Measurements from ENCODE around the gene ELAPOR2.
"Not testable (repeated sequence)": the region's sequence is repeated elsewhere in the genome, so short reads cannot be mapped to it uniquely, and the experiment has no call there.

Gene ELAPOR2

DNA sequence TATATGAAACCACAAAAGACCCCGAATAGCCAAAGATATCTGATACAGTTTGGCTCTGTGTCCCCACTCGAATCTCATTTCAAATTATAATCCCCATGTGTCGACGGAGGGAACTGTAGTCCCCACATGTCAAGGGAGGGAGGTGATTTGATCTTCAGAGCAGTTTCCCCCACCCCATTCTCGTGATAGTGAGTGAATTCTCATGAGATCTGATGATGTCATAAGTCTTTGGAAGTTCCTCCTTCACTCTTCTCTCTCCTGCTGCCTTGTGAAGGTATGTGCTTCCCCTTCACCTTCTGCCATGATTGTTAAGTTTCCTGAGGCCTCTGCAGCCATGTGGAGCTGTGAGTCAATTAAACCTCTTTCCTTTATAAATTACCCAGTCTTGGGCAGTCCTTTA, 13.0 kb downstream of the ELAPOR2 start:
- DNase-seq (ENCODE audit: low read depth in 3 of 3): no peak

DNA sequence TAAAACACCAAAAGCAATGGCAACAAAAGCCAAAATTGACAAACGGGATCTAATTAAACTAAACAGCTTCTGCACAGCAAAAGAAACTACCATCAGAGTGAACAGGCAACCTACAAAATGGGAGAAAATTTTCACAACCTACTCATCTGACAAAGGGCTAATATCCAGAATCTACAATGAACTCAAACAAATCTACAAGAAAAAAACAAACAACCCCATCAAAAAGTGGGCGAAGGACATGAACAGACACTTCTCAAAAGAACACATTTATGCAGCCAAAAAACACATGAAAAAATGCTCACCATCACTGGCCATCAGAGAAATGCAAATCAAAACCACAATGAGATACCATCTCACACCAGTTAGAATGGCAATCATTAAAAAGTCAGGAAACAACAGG, 14.7 kb downstream of the ELAPOR2 start:
- not testable (repeated sequence) for DNase-seq (ENCODE audit: low read depth in 3 of 3)

DNA sequence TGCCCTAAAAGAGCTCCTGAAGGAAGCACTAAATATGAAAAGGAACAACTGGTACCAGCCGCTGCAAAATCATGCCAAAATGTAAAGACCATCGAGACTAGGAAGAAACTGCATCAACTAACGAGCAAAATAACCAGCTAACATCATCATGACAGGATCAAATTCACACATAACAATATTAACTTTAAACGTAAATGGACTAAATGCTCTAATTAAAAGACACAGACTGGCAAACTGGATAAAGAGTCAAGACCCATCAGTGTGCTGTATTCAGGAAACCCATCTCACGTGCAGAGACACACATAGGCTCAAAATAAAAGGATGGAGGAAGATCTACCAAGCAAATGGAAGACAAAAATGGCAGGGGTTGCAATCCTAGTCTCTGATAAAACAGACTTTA, 17.9 kb downstream of the ELAPOR2 start:
- not testable (repeated sequence) for DNase-seq (ENCODE audit: low read depth in 3 of 3)

DNA sequence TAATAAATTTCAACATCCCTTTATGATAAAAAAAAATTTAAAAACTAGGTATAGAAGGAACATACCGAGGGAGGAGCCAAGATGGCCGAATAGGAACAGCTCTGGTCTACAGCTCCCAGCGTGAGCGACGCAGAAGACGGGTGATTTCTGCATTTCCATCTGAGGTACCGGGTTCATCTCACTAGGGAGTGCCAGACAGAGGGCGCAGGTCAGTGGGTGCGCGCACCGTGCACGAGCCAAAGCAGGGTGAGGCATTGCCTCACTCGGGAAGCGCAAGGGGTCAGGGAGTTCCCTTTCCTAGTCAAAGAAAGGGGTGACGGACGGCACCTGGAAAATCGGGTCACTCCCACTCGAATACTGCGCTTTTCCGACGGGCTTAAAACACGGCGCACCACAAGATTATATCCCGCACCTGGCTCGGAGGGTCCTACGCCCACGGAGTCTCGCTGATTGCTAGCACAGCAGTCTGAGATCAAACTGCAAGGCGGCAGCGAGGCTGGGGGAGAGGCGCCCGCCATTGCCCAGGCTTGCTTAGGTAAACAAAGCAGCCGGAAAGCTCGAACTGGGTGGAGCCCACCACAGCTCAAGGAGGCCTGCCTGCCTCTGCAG, 19.7 kb downstream of the ELAPOR2 start:
- not testable (repeated sequence) for DNase-seq (ENCODE audit: low read depth in 3 of 3)

DNA sequence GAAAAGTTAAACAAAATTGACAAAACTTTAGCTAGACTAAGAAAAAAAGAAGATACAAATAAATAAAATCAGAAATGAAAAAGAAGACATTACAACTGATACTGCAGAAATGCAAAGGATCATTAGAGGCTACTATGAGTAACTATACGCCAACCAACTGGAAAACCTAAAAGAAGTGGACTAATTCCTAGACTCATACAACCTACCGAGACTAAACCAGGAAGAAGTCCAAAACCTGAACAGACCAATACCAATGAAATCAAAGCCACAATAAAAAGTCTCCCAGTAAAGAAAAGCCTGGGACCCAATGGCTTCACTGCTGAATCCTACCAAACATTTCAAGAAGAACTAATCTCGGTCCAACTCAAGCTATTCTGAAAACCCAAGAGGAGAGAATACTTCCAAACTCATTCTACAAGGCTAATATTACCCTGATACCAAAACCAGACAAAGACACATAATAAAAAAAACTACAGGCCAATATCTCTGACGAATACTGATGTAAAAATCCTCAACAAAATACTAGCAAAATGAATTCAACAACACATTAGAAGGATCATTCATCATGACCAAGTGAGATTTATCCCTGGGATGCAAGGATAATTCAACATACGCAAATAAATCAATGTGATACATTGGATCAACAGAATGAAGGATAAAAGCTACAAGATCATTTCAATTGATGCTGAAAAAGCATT, 20.3 kb downstream of the ELAPOR2 start:
- no peak for DNase-seq (ENCODE audit: low read depth in 3 of 3)

DNA sequence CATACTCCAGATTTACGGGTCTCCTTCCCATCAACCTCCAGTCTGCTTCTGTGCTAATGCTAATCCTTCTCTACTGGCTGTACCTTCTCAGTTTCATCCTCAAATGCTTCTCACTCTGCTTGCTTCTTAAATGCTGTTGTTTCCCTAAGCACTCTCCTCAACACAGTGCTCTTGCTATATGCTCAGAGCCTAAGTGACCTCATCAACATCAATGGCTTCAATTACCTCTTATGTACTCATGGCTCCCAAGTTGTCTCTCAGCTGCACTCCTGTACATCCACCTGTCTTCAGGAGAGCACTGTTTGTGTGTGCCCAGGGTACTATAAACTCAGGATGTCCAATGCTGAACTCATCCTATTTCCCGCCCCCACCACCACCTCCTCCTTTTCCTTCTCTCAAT, 22.5 kb downstream of the ELAPOR2 start:
- DNase-seq (ENCODE audit: low read depth in 3 of 3): no peak

DNA sequence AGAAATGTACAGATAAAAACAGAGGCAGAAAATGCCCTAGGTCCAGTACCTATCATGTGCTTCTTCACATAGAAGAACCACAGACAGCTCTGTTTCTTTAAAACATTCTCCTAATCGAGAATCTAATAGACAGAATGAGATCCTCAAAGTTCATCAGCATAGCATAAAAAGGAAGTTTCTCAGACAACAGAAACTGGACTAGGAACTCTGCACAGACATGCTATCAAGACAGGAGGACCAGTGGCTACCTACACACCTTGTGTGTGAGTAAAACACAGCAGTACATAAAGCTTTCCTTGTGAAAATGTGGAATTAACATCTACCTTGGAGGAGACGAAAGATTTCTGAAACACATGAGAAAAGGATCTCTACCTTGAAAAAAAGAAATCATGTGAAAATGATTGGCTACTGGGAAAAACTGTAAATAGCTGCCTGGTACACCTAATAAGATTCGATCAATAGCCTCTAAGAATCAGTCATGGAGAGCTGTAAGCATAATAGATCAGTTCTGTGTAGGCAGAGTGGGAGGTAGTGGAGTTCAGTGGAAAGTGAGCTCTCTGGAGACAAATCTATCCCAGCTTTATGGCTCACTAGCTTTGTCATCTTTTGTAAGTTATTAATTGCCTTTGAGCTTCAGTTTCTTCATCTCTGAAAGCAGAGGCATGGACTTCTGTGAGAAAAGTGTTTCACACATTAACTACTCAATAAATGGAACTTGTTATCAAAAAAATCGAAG, 26.7 kb downstream of the ELAPOR2 start:
- DNase-seq (ENCODE audit: low read depth in 3 of 3): no peak

DNA sequence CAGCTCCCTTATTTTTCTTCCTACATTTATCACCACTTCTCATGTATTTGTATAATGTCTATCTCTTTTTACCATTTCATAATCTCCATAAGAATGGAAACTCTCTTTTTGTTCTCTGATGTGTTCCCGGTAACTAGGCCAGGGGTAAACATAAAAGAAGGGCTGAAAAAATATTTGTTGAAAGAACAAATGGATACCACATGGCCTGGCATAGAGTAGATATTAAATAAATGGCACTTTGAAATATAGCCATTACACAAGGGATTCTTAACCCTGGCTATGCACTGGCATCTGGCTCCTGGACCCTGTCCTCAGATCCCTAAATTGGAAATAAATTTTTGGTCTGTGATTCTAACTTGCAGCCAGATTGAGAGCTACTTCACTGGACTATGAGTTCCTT, 30.4 kb downstream of the ELAPOR2 start:
- no peak for DNase-seq (ENCODE audit: low read depth in 3 of 3)

DNA sequence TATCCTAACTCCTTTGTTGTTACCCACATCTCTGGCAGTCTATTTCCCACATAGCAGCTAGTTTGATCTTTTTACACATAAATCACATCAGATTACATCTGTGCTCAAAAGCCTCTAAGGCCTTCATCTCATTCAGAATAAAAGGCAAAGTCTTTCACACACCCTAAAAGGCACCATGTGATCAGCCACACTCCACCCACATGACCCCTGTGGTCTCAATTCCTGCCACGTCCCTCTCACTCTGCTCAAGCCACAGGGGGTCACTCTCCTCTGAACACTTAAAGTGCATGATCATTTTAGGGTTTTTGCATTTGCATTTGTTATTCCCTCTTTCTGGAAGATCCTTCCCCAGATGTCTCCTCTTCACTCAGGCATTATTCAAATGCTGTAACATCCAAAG, 30.8 kb downstream of the ELAPOR2 start:
- DNase-seq (ENCODE audit: low read depth in 3 of 3): no peak

DNA sequence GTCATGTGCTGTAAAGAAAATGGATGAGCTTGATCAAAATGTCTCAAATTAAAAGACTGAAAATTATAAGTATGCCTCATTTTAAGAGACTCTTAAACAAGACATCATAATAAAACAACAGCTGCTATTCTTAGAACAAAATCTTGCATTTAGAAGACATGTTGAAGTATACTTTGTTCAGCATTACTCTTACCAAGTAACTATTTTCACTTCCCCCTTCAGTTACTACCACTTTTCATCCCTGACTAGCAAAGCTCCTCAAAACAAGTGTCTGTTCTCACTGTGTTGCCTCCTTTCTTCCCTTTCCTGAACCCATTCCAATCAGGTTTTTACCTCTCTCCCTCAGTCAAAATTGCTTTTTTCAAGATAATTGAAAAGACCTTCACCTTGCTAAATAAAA, 31.6 kb downstream of the ELAPOR2 start:
- no peak for DNase-seq (ENCODE audit: low read depth in 3 of 3)

DNA sequence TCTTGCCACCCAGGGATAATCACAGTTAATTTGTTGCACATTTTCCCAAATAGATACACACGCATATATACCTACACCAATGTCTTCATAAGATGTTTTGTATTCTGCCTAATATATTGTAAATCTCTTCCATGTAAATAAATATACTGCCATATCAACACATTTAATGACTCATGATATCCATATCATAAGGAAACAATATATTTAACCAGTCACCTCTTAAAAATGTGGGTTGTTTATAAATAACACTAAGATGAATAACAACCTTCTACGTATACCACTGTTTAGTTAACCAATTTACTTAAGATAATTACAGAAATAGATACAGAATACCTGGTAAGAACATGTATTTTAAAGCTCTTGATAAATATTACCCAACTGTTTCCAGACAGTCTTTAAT, 38.2 kb downstream of the ELAPOR2 start:
- no peak for DNase-seq (ENCODE audit: low read depth in 3 of 3)

DNA sequence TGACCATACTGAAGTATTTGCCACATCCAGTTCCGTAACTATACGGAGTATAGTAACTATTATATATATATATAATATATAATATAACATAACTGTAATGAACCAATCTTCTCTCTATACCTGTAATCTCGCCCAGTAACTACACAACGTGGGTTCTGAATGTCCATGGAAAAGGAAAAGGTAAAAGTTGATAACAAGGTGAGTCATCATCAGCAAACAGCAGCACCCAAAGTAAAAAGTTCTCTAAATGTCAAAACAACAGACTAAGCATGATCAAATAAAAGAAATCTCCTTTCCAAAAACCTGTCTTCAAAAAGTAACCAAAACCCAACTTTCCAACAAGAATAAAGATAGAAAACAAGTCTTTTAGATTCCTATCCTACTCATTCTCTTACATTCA, 42.8 kb downstream of the ELAPOR2 start:
- DNase-seq (ENCODE audit: low read depth in 3 of 3): no peak

DNA sequence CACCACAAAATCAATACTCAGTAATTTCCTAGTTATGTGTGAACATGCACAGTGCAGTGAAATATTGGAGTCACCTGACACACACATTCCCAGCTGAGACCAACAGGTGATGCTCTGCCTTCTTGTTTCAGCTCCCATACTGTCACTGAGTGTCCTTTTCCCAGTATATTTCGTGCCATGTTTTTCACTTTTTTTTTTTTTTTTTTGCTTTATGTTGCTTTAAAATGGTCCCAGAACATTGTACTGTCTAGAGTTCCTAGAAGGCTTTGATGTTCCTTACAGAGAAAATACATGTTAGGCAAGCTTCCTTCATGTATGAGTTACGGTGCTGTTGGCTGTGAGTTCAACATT, 45.6 kb downstream of the ELAPOR2 start:
- no peak for DNase-seq (ENCODE audit: low read depth in 3 of 3)

DNA sequence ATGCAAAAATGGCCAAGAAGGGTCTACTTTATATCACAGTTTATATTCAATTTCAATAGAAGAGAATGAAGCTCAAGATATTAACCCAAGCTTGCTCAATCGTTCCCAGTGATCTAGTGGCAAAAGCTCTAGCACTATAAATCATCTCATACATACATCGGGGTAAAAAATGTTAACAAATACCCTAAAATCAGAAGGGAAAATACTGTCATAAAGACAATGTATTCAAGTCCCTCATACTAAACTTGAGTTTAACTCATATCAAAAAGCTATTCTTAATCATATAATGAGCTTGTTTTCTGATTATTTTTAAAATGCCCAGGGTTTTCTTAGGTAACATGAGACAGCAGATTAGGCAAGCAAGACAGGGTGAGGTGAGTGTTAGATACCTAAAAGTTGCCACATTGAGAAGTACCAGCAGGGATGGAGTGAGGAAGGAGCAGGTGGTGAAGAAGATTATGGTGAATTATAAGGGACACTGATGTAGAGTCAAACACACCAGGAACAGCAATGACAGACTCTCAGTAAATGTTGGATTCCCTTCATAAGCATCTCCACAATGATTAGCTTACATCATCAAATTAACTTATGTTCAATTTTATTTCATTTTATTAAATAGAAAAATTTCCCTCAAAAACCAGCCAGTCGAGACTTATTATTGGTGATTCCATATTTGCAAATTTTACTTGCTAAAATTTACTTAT, 46.2 kb downstream of the ELAPOR2 start:
- no peak for DNase-seq (ENCODE audit: low read depth in 3 of 3)

All from stimulated activated CD4-positive, alpha-beta T cell treated with anti-CD3 and anti-CD28 coated beads, TNF-alpha, amount 100 ng/mL, for 48 hours (primary cell).